ACHN (cell line): ENCODE data around the gene PRAF2.

ENCODE experiments used
- DNase-seq: peaks from one replicate; pipeline ENCODE4 v3.0.0-alpha.2; 2015
- in situ Hi-C: cut with HindIII; loops from 2 replicates; pipeline ENCODE4 v1.10.0; 2017; ENCODE audit warnings: low sequenced_read_pairs, low pct_ligation_motif_present, low pct_unique_long_range_greater_than_20kb

Gene PRAF2

DNA sequence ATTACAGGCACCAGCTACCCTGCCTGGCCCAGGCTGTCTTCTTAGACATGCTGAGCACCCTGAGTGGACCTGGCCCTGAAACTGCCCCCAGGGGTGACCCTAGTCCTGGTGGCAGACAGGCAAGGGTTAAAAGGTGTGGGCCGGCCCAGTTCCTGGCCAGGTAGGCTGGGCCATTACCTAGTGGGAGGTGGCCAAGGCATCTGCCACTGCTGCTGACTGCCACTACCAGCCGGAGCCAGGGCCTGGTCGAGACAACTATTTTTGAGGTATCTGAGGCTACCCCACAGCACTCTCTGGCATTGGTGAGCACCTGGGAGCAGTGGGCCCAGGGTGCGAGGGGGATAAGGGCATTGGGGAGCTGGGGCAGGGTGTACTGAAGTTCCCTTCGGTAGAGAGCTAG lies 15.0 kb downstream of the PRAF2 start, which contains the start of gene CCDC120:
CCDC120 (plus strand) TSS at position 206 of the 400 bp plus-strand sequence. CDS start 3,043 bp downstream, outside the sequence.
- in situ Hi-C loops = no loop called here
- DNase-seq = no peak

DNA sequence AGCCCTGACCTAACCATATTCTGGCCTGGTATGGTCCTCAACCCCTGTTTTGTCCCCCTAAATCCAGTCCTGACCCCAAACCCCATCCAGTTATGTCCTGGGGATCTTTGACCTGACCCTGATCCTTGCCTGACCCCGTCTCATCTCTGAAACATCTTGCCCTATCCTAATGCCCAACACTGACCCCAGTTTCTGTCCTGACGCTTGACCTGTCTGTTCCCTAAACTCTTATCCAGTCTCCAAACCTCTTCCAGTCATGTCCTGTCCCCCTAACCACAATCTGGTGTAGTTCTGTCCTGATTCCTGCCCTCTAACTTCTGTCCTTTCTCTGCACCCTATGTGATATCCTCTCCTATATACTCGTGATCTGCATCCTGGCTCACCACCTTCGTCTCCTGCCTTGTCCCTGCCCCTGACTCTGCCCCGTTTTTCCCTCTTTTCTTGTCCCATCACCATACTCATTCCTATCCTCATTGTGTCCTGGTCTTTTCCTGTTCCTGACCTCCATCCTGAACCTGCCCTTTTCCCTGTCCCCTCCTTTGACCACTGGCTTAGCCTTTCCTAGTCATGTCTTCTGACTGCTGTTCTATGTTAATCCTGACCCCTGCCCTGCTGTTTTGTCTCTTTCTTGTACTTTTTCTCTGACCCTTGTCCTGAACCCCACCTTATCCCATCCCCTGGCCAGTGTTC lies 19.6 kb downstream of the PRAF2 start:
- in situ Hi-C loops = no loop called here
- DNase-seq = no peak

DNA sequence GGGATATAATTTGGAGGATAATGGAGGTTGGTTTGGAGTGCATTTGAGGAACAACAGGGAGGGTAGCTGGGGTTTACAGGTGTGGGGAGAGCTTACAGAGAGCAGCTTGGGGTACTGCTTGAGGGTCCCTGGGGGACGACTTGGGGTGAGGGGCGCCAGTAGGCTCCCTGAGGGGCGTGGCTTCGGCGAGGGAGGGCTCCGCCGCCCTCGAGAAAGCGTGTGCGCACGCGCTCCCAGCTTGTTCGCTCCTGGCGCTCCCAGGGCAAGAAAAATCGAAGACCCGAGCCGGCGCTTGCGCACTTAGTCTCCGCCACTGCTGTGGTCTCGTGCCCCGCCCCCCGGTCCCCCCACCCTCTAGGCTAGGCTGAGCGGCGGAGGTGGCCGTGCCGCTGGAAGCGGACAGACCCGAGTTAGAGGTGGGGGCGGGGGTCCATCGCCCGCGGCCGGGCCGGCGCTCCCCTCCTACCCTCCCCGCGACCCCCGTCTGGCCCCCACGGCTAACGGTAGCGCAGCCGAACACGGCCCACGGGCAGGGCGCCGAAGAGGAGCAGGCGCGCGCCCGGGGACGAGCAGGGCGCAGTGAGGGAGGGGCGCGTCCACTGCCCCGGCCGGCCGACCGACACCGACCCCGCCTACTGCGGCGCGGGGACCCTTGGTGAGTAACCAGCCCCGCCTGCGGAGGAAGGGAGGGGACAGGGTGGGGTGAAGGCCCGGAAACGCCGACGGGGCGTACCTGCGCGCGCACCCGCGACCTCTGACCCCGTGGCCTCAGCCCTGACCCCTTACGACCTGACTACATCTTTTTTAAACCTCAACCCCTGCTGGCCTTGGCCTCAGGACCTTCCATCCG lies 20.4 kb downstream of the PRAF2 start:
- in situ Hi-C loops = no loop called here
- DNase-seq = peak; percentile 58

DNA sequence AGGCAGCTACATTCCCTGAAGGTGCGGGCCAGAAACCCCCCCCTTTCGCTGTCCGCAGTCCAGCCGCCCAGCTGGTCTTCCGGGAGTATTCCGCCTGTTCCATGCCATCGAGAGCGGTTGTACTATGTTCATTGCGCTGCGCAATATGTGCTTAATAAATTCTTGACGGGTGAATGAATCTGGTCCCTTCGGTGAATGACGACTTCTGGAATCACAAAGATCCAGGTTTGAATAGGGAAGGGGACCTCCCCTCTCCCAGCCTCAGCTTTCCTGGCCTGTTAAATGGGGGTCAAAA lies 29.9 kb downstream of the PRAF2 start:
- in situ Hi-C loops = no loop called here
- DNase-seq = no peak

DNA sequence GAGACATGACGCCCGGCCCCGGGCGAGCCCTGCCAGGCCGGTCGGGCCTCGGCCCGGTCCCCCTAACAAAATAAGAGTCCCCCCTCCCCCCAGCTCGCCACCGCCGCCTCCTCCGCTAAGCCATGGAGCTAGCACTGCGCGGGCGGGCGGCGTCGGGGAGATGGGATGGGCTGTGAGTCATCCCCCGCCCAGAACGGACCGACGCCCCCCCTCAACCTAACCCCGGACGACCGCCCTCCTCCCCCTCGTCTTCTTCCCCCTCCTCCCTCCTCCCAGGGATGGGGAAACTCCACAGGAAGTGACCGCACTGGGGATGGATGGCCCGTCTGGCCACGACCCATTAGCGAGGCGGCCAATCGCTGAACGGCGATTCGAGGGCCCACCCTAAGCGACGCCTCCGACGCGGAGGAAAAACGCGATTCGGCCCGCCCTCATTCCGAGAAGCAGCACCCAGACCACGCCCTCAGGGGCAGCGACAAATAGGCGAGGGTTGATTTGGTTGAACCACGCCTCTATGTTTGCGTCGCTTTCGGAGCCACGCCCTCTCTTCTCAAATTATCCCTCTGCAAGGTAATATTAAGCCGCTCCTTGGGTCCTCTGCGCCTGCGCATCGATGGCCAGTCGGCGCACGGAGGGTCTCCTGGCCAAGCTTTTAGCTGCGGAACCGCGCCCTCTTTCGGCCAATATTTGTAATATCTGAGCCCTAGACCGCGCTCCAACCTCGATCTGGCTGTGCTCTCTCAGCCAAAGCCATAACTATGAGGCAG lies 30.4 kb downstream of the PRAF2 start, which contains the start of gene TFE3:
TFE3 (minus strand) TSS at position 138 of the 767 bp plus-strand sequence; CDS start at position 7, 131 bp downstream.
- DNase-seq = peak; percentile 93
- in situ Hi-C loops = no loop called here

DNA sequence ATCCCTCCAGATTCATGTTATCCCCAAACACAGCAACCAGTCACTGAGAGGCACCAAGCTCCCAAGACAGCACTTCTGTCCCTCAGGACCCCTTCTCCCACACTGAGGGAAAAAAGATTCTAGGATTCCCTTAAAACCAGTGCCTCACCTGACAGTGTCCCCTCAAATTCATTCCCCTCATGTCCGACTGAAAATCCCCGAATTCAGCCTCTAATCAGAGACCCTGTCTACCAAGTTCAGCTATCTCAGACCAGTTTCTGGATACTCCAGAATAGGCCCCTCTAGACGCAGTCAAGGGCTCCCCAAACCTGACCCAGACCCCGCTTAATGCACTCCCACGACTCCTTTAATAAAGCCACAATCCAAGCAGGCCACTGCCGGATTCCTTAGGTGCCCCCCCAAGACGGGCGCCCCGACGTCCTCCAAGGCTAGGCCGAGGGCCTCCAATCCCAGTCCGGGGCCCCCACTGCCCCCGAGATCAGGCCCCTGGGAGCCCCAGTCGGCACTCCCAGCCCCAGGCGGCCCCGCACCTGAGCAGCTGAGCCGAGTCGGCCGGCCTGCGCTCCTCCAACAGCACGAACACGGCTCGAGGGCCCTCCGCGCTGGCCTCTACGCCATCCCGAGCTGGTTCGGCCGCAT lies 31.1 kb downstream of the PRAF2 start:
- peak; percentile 8 for DNase-seq
- in situ Hi-C loops = no loop called here

DNA sequence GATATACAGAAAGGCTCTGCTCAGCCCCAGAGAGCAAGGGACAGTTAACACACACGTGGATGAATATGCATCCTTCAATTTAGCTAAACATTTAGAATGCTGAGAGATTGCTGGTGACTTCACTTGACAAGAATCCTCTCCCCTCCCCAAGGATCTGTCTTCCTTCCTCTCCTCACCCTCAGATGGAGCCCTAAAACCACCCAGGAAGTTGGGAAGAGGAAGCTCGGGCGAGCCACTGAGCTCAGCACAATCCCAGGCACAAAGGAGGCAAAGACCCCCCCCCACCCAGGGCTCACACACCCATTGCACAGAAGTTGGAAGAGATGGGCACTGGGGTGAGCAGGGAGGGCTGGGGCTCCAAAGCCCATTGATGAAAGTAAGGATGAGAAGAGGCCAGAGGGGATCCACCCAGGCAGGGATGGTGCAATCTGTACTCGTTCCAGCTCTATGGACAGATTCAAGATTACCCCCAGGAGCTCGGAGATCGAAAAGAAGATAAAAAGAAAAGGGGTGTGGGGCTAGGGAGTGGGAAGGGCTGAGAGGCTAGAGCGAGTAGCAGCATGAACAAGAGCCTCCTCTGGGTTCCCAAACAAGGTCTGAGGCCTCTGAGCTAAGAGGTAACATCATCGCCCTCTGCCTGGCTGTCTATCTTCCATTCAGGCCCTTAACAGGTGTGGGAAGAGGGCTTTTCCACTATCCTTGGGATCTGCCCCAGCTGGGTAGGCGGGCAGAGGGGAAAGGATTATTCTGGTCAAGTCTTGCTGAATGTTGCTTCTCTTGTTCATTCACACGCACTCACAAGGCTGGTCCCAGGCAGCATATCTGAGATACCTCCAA lies 31.8 kb downstream of the PRAF2 start:
- DNase-seq = peak; percentile 65
- in situ Hi-C loops = no loop called here

DNA sequence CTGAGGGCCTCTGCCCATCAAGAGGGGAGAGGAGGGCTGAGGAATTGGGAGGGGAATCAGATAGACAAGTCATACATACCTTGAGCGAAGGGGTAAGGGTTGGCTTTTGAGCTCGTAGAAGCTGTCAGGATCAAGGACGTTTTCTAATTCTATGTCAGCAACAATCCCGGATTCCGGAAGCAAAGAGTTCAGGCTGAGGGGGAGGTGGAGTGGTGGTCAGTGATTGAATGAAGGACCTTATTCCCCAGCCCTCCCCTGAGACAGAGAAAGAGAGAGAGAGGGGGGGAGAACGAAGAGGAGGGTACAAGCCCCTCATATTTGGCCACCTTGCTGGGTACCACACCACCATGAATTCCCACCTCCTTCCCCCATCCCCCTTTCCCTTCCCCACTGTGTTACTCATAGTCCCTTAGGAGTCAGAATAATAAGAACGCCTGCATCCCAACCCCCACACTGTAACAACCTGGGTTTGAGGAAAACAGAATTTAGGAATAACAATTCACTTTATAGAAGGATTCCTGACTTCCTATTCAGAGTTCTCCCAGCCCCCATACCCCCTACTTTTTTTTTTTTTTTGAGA lies 33.3 kb downstream of the PRAF2 start:
- peak; percentile 7 for DNase-seq
- in situ Hi-C loops = no loop called here

DNA sequence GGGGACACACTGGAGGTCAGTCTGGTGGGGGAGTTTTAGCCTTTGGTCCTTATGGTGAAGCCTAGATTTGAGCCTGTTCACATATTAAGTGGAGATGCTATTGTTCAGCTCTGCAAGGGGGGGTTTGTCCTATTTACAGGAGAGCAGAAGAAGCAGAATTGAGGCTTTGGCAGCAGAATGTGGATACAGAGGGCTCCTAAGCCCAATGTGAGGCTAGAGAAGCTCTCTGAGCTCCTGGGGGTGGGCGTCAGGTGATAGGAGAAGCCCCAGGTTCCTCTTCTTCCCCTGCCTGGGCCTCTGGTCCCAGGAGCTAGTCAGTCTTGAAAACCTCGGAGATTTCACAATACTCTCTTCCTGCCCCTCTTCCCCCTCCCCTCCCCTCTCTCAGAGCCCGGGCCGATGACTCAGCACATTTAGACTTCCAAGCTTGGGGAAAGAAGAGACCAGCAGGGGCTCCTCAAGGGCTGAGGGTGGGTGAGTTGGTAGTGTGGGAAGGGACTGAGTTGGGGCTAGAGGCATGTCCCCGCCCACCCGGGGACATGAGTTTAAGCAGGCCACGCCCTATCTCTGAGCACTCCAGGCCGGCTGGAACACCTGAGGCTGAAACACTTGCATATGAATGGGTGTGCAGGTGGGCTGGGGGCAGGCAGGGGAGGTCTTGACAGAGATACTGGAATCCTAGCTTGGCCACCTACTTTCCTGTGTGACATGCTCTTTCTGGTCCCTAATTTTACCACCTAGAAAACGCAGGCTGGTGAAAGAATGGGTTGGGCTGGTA lies 34.0 kb downstream of the PRAF2 start:
- DNase-seq = peak; percentile 90
- in situ Hi-C loops = no loop called here

DNA sequence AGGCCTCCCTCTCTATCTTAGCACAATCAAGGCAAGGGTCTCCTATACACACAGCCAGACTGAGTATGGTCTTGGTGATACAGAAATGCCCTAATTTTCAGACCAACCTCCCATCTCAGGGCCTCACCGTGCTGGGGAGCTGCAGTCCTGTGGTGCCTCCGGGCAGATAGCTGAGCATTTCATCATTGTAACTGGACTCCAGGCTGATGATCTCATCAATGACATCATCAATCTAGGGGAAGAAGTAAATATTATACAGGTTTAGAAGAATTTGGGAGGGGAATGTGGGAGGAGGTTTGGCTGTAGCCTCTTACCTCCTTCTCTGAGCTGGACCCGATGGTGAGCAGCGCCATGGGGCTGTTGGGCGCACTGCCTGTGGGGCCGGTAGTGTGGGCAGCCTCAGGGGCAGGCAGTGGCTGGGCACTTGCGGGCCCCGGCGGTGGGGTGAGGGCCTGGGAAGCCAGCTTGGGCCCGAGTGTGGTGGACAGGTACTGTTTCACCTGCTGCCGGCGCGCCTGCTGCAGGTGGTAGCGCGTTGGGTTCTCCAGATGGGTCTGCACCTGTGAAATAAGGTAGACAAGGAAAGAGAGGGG lies 35.8 kb downstream of the PRAF2 start:
- no peak for DNase-seq
- in situ Hi-C loops = no loop called here

DNA sequence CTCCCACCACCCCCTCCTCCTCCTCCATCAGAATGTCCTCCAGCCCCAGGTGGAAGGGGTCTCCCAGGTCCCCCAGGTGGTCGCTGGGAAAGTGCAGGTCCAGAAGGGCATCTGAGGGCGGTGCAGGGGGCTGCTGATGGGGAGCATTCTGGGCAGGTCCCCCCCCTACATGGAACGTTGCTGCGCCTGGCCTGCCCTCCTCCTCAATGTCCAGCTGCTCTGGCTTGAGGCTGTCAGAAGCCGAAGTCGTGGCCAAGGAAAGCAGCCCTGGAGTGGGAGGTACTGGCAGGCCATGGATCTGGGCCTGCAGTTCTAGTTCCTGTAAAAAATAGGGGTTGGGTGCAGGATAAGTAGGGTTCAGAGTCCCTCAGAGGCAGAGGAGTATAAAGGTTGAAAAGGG lies 43.5 kb downstream of the PRAF2 start:
- in situ Hi-C loops = no loop called here
- no peak for DNase-seq

DNA sequence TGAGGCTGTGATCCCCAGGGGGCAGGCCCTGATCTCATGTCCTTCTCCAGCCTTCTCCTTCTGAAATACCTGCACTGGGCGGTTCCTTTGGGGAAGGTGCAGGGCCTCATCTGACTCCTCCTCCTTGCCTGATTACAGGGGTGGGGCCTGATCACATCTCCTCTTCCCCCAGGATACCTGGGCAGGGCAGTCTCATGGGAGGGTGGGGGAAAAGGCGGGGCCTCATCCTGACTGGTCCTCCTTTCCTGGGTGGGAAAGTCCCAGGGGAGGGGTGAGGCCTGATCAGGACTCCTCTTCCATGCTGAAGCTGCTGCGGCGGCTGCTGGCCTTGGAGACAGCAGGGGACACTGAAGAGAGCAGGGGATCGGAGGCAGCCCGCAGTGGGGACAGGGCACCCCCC lies 43.9 kb downstream of the PRAF2 start:
- in situ Hi-C loops = no loop called here
- no peak for DNase-seq
